Right hindlimb (tissue), 1 donor: ENCODE measurements around the gene EDA.

Source experiments
- DNase-seq: peaks from one replicate; pipeline ENCODE4 v3.0.0-alpha.2; 2018

The EDA gene

GRCh38 chrX:70084592-70085240 is 468.8 kb downstream of the EDA start:
- DNase-seq = no peak

DNA sequence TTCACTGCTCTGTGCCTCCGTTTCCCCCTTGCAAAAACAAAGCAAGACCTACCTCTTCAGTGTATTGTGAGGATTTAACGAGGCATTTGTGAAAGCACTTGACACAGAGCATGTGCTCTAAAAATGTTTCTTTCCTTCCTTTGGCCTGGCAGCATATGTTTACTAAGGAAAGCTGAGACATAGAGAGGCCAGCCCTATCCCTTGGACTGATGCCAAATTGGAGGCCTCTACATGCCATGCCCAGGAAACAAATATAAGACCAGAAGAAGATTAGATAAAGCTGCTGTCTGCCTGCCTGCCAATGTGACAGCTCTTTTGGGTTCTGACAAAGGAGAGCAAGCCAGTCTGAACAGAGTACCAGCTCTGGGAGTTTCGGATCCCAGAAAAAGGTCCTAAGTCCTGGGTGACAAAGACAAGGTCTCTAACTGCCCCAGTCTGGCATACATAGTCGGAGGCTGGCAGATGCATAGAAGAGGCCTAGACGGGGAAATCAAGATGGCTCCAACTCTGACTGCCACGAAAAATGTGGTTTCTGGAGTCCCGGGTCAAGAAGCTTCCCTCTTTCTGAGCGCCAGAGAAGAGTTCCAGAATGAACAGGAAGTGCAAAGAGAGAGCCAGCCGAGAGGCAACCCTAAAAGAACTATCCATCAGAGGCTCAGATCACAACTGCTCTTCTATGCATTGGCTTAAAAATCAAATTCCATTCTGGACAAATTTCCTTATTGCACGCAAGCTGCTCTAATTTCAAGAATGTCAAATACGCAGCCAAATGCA is 472.1 kb downstream of the EDA start:
- peak; percentile 30 for DNase-seq

DNA sequence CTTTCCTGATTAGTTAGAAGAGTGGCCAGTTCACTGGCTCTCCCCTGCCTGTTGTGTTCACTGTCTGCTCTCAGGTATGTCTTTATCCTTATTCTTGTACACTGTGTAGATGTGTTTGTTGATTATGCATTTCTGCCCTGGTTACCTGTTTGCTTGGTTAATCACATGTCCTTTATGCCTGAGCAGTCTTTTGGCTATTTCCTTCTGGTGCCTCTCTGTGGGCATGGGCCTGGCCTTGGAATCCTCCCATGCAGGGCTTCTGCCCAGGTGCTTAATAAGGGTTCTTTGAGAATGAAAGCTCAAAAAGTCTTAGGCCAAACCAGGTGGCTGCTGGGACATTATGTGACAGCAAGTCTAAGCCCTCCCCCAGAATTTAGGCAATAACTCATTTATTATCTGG is 472.8 kb downstream of the EDA start:
- no peak for DNase-seq
